Bone marrow (tissue), 2 donors: ENCODE measurements around the gene UROS.

ENCODE experiments used
- DNase-seq, 2 donors: peaks; one replicate each; lab custom pipeline; 2025; lab: John Stamatoyannopoulos, UW

The UROS gene

GRCh38 chr10:125836746-125837145, 13.7 kb upstream of the UROS start:
- no peak for DNase-seq

GRCh38 chr10:125828311-125828710, 5.3 kb upstream of the UROS start:
- DNase-seq: no peak

- DNase-seq: no peak
Measured at GRCh38 chr10:125827133-125827532, 4.1 kb upstream of the UROS start.

GRCh38 chr10:125824736-125825135, 1.7 kb upstream of the UROS start:
- DNase-seq: no peak

GRCh38 chr10:125823663-125824251, 699 bp upstream of the UROS start:
- DNase-seq: no peak

- no peak for DNase-seq
Measured at GRCh38 chr10:125820701-125821100, 2.4 kb downstream of the UROS start.

GRCh38 chr10:125817337-125817946, 5.6 kb downstream of the UROS start:
- no peak for DNase-seq

GRCh38 chr10:125816548-125816947, 6.5 kb downstream of the UROS start:
- no peak for DNase-seq

GRCh38 chr10:125815764-125816163, 7.3 kb downstream of the UROS start:
- DNase-seq: no peak

- no peak for DNase-seq
Measured at GRCh38 chr10:125812128-125812750, 10.8 kb downstream of the UROS start.

- no peak for DNase-seq
Measured at GRCh38 chr10:125811251-125811650, 11.8 kb downstream of the UROS start.

- DNase-seq: no peak
Measured at GRCh38 chr10:125808047-125808446, 15.0 kb downstream of the UROS start.

GRCh38 chr10:125802739-125803138, 20.3 kb downstream of the UROS start:
- DNase-seq: no peak

- no peak for DNase-seq
Measured at GRCh38 chr10:125802131-125802530, 20.9 kb downstream of the UROS start.

GRCh38 chr10:125801574-125801973, 21.5 kb downstream of the UROS start:
- no peak for DNase-seq

- DNase-seq: no peak
Measured at GRCh38 chr10:125799451-125800182, 23.4 kb downstream of the UROS start.

- no peak for DNase-seq
Measured at GRCh38 chr10:125797994-125798662, 24.9 kb downstream of the UROS start.

- no peak for DNase-seq
Measured at GRCh38 chr10:125797424-125797823, 25.6 kb downstream of the UROS start.

- DNase-seq: no peak
Measured at GRCh38 chr10:125795637-125796190, 27.3 kb downstream of the UROS start.

GRCh38 chr10:125795128-125795527, 27.9 kb downstream of the UROS start:
- no peak for DNase-seq

GRCh38 chr10:125792342-125793300, 30.4 kb downstream of the UROS start:
- DNase-seq: no peak
